CD14-positive monocyte (primary cell): Measurements from ENCODE around the gene GALNT14. TPM values are rescaled to one million over a fixed set of nuclear protein-coding genes. Genes with fewer than 3 reads are reported as not detected.

Source experiments
- DNase-seq, 3 donors: peaks; one replicate each; pipeline ENCODE4 v3.0.0-alpha.2; 2011 to 2022
- H2AFZ ChIP-seq: 2 replicates; pipeline ENCODE4 v1.6.0; 2012; ENCODE audit warnings: mild to moderate bottlenecking, low read depth, low read length, inconsistent platforms; ENCODE audit not compliant: insufficient read depth, poor library complexity, severe bottlenecking
- H3K27ac ChIP-seq, 2 donors: 1 replicate in 1 of 2; 2 replicates in 1 of 2; pipeline ENCODE4 v1.5.1; 2012 to 2013; ENCODE audit warnings: low read length in 2 of 2, control low read depth in 1 of 2, inconsistent platforms in 1 of 2, low read depth in 1 of 2, mild to moderate bottlenecking in 1 of 2
- H3K27me3 ChIP-seq, 2 donors: one replicate each; pipeline versions ENCODE4 v1.6.0 to v1.6.1; 2011 to 2013; ENCODE audit warnings: low read length in 2 of 2; ENCODE audit not compliant: control insufficient read depth in 2 of 2, insufficient read depth in 2 of 2
- H3K36me3 ChIP-seq, 2 donors: replicated peaks in 1 of 2; 1 replicate in 1 of 2; 2 replicates in 1 of 2; pipeline versions ENCODE4 v1.5.1 to v1.6.1; 2012 to 2013; ENCODE audit warnings: low read length in 2 of 2, control low read depth in 1 of 2, inconsistent platforms in 1 of 2, mild to moderate bottlenecking in 1 of 2; ENCODE audit not compliant: insufficient read depth in 2 of 2, control insufficient read depth in 1 of 2
- H3K4me1 ChIP-seq, 2 donors: 1 replicate in 1 of 2; 2 replicates in 1 of 2; pipeline versions ENCODE4 v1.5.1 to v1.6.1; 2012 to 2013; ENCODE audit warnings: low read length in 2 of 2, control low read depth in 1 of 2, inconsistent platforms in 1 of 2, mild to moderate bottlenecking in 1 of 2, moderate library complexity in 1 of 2; ENCODE audit not compliant: insufficient read depth in 2 of 2, control insufficient read depth in 1 of 2
- H3K4me2 ChIP-seq: replicated peaks from 2 replicates; pipeline ENCODE3; 2012; ENCODE audit warnings: low read length, moderate library complexity, mild to moderate bottlenecking; ENCODE audit not compliant: poor library complexity, severe bottlenecking; ENCODE audit errors: extremely low read depth
- H3K4me3 ChIP-seq, 3 experiments: fragments of 200-600 bp in 1 of 3; sonication (generic) in 1 of 3; replicated peaks in 1 of 3; 1 replicate in 2 of 3; 2 replicates in 1 of 3; pipeline ENCODE4 v1.5.1; 2011 to 2013; ENCODE audit warnings: low read length in 3 of 3, mild to moderate bottlenecking in 3 of 3, control low read depth in 2 of 3, low read depth in 2 of 3, inconsistent platforms in 1 of 3, moderate library complexity in 1 of 3
- H3K79me2 ChIP-seq: 2 replicates; pipeline ENCODE4 v1.6.0; 2012; ENCODE audit warnings: mild to moderate bottlenecking, control low read depth, inconsistent platforms, low read length, moderate library complexity; ENCODE audit not compliant: insufficient read depth
- H3K9ac ChIP-seq: 2 replicates; pipeline ENCODE4 v1.6.0; 2017; ENCODE audit warnings: low read length, mild to moderate bottlenecking; ENCODE audit not compliant: insufficient read depth, poor library complexity, severe bottlenecking
- H3K9me3 ChIP-seq, 2 donors: replicated peaks in 1 of 2; 1 replicate in 1 of 2; 2 replicates in 1 of 2; pipeline versions ENCODE4 v1.5.1 to v1.6.1; 2012 to 2013; ENCODE audit warnings: low read length in 2 of 2, control low read depth in 1 of 2; ENCODE audit not compliant: control insufficient read depth in 1 of 2, insufficient read depth in 1 of 2
- H4K20me1 ChIP-seq: 2 replicates; pipeline ENCODE4 v1.6.0; 2012; ENCODE audit warnings: mild to moderate bottlenecking, low read length, control low read depth, moderate library complexity; ENCODE audit not compliant: insufficient read depth
- H3K27ac Mint-ChIP-seq, 7 donors: one replicate each; pipeline ENCODE4 v1.8.0; 2020; ENCODE audit warnings: mild to moderate bottlenecking in 7 of 7, mixed read lengths in 7 of 7, moderate library complexity in 6 of 7, inconsistent platforms in 2 of 7
- H3K27me3 Mint-ChIP-seq, 3 donors: one replicate each; pipeline ENCODE4 v1.8.0; 2021 to 2022; ENCODE audit warnings: low read depth in 3 of 3, mild to moderate bottlenecking in 3 of 3, mixed read lengths in 3 of 3, moderate library complexity in 3 of 3, inconsistent platforms in 1 of 3
- H3K36me3 Mint-ChIP-seq, 2 donors: one replicate each; pipeline ENCODE4 v1.8.0; 2020; ENCODE audit warnings: mixed read lengths in 2 of 2, inconsistent platforms in 1 of 2, mild to moderate bottlenecking in 1 of 2
- H3K4me1 Mint-ChIP-seq: one replicate; pipeline ENCODE4 v1.8.0; 2020; ENCODE audit warnings: mild to moderate bottlenecking, mixed read lengths
- H3K4me3 Mint-ChIP-seq, 2 donors: one replicate each; pipeline ENCODE4 v1.8.0; 2020; ENCODE audit warnings: mild to moderate bottlenecking in 2 of 2, mixed read lengths in 2 of 2, moderate library complexity in 1 of 2
- H3K9me3 Mint-ChIP-seq, 7 donors: one replicate each; pipeline ENCODE4 v1.8.0; 2020 to 2022; ENCODE audit warnings: mixed read lengths in 7 of 7, mild to moderate bottlenecking in 6 of 7, moderate library complexity in 6 of 7, inconsistent platforms in 2 of 7
- CTCF ChIP-seq: fragments of 200-600 bp; IDR thresholded peaks from one replicate; pipeline ENCODE4 v1.8.0; 2022; ENCODE audit warnings: antibody characterized with exemption, mild to moderate bottlenecking
- WGBS: methylation state at CpG from one replicate; pipeline ENCODE4 v1.1.5; 2013; ENCODE audit warnings: missing lambda C conversion rate; ENCODE audit not compliant: insufficient coverage; 5-methylcytosine and 5-hydroxymethylcytosine counted together
- intact Hi-C, 2 donors: fragments of 100-400 bp; cut with micrococcal nuclease; formaldehyde crosslinking; loops; one replicate each; pipeline versions ENCODE4 v1.15.0 to v1.15.1; 2023
- polyA plus RNA-seq, 3 donors: library from polyadenylated mRNA; depleted of rRNA in 1 of 3; unstranded in 2 of 3; stranded (reverse) in 1 of 3; fragments of 300-500 nt in 2 of 3; fragments of >200 nt in 1 of 3; fragmentation: Illumina TruSeq in 2 of 3; gene quantifications; 1 replicate in 2 of 3; 2 replicates in 1 of 3; pipeline ENCODE4 v1.2.3, GENCODE V29; 2012 to 2021

GALNT14 gene
- polyA plus RNA-seq, 3 donors: 0.33 TPM; not detected in 2

- Mint-ChIP-seq H3K36me3 (no peaks in the 10 kb centered on the region), H3K27ac (no peak overlapping the region), H3K4me1 (no peaks in the 10 kb centered on the region), H3K9me3 (no peaks in the 10 kb centered on the region), H3K4me3 (no peak overlapping the region), H3K27me3 (peaks cover 0 to 2% (median 0%) of the 10 kb centered on the region in 3 donors)
- Histone ChIP-seq H2AFZ (no peak overlapping the region), H3K36me3 (no peaks in the 10 kb centered on the region), H3K27me3 (no peaks in the 10 kb centered on the region), H3K4me3 (no peak overlapping the region), H4K20me1 (no peaks in the 10 kb centered on the region), H3K79me2 (no peaks in the 10 kb centered on the region), H3K4me1 (no peaks in the 10 kb centered on the region), H3K9me3 (no peaks in the 10 kb centered on the region), H3K9ac (no peak overlapping the region), H3K27ac (no peak overlapping the region), H3K4me2 (no peak overlapping the region)
- DNase-seq: no peak
- WGBS: 93% methylated on average over 3 of the region's 4 CpGs
- intact Hi-C loops: no loop called here
- TF ChIP-seq CTCF: no peak
These were observed 13.3 kb downstream of the GALNT14 start for GRCh38 chr2:31124904-31125303.

- Histone ChIP-seq H2AFZ (no peak overlapping the region), H3K9me3 (no peaks in the 10 kb centered on the region), H3K9ac (no peak overlapping the region), H3K27me3 (no peaks in the 10 kb centered on the region), H3K36me3 (no peaks in the 10 kb centered on the region), H3K79me2 (no peaks in the 10 kb centered on the region), H3K27ac (no peak overlapping the region), H3K4me2 (no peak overlapping the region), H3K4me1 (no peaks in the 10 kb centered on the region), H3K4me3 (no peak overlapping the region), H4K20me1 (no peaks in the 10 kb centered on the region)
- H3K4me3 Mint-ChIP-seq: no peak overlapping the region
- intact Hi-C loops: no loop called here
- H3K4me1 Mint-ChIP-seq: no peaks in the 10 kb centered on the region
- H3K9me3 Mint-ChIP-seq: no peaks in the 10 kb centered on the region
- TF ChIP-seq CTCF: no peak
- no peak for DNase-seq
- no peak overlapping the region for H3K27ac Mint-ChIP-seq
- no peaks in the 10 kb centered on the region for H3K36me3 Mint-ChIP-seq
- peaks cover 0 to 2% (median 0%) of the 10 kb centered on the region in 3 donors for H3K27me3 Mint-ChIP-seq
- 100% methylated on average over 3 of the region's 9 CpGs for WGBS
These were observed 16.1 kb downstream of the GALNT14 start for GRCh38 chr2:31122133-31122532.
